NCI-H2227 (cell line): ENCODE data around the gene MTA1.
A peak's percentile ranks its signal among the peaks of the same experiment; 100 is the strongest.

Experiments
- DNase-seq: peaks from one replicate; lab custom pipeline; 2025; ENCODE audit not compliant: unreplicated experiment; lab: John Stamatoyannopoulos, UW

Gene MTA1

DNA sequence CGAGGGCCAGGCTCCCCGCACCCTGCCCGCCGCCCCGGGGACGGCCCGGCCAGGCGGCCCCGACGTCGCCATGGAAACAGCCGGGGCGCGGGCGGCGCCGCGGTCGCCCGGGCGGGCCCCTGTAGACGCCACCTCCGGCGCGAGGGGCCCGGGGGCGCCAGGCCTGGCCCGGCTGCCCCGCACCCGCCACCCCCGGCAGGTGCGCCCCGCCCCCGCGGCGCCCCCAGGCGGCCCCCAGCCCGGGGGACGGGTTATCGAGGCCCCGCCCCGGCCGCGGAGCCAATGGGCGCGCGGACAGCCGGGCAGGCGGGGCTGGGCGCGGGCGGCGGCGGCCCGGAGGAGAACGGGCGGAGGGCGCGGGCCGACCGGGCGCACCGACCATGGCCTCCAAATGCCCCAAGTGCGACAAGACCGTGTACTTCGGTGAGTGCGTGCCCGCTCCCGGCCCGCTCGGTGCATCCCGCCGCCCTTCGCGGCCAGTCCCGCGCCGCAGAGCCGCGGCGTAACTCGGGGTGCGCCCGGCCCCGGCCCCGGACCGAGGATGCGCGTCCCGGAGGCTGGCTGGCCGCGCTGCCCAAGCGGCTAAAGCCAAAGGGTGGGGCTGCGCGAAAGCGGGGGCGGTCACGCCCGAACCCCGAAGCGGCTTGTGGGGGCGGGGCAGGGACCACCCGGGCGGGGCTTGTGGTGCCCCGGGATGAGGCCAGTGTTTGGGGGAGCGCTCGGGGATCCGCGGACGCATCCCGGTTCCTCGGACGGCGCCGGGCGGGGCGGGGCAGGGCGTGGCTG, 55.0 kb downstream of the MTA1 start, which contains the start of gene CRIP2:
Gene CRIP2, plus strand, starts transcription at position 339 of the 786 bp plus-strand sequence. Its CDS starts 42 bp downstream, at position 381.
- peak; percentile 87 for DNase-seq

GRCh38 chr14:105475269-105476096, 55.9 kb downstream of the MTA1 start:
- no peak for DNase-seq

GRCh38 chr14:105476097-105476830, 56.6 kb downstream of the MTA1 start:
- DNase-seq, result peak; percentile 29

DNA sequence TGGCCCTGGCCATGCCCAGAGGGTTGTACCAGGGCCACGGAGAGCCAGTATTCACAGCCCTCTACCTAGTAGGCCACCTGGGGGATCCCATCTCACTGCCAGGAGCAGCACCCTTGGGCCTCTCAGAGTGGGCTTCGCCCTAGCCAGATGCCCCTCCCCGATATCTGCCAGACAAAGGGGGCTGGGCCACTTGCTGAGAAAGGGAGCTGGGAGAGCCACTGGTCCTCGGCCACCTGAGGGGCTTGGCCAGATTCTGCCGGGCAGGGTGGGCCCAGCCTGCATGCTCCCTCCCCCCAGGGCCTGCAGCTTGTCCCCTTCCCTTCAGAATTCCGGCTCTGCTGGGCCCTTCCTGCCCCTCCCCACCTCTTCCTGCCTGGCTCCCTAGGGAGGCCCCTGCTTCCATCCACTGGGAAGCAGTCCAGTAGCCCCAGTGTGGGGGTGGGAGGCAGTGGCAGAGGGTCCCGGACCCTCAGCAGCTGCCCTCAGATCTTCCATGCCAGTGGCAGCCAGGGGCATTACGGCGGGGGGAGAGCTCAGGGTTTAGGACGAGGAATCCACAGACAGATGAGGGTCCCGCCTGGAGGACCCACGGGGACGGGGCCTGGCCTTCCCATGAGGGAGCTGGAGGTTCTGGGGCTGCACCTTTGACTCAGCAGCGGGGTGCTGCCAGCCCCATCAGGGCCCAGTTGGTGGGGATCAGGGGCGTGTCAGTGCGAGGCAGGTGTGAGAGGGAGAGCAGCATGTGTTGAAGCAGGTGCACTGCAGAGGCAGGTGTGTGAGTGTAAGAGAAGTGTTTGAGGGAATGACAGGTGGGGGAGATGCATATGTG, 57.4 kb downstream of the MTA1 start:
- DNase-seq, result no peak

- DNase-seq, result no peak
Measured at GRCh38 chr14:105477660-105478397, 58.2 kb downstream of the MTA1 start.

DNA sequence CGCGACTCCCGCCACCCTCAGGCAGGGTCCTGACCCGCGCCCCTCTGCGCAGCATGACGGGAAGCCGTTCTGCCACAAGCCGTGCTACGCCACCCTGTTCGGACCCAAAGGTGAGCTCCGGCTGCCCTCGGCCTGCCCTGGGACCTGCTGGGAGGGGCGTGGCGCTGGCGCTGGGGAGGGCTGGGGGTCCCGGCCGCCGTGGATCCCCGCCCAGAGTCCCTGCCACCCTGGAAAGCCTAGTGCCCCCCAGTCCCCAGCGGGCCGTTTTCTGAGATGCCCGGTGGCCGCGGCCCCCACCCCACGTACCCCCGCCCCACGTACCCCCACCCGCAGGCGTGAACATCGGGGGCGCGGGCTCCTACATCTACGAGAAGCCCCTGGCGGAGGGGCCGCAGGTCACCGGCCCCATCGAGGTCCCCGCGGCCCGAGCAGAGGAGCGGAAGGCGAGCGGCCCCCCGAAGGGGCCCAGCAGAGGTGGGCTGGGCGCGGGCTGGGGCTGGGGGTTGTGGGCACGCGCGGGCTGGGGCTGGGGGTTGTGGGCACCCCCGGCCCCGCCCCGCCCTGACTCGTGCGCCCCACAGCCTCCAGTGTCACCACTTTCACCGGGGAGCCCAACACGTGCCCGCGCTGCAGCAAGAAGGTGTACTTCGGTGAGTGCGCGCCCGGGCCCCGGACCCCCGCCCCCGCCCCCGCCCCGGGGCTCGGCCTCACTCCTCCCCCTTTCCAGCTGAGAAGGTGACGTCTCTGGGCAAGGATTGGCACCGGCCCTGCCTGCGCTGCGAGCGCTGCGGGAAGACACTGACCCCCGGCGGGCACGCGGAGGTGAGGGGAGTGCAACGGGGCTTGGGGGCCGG, 59.0 kb downstream of the MTA1 start:
- no peak for DNase-seq

GRCh38 chr14:105479431-105480158, 60.0 kb downstream of the MTA1 start:
- DNase-seq, result no peak

DNA sequence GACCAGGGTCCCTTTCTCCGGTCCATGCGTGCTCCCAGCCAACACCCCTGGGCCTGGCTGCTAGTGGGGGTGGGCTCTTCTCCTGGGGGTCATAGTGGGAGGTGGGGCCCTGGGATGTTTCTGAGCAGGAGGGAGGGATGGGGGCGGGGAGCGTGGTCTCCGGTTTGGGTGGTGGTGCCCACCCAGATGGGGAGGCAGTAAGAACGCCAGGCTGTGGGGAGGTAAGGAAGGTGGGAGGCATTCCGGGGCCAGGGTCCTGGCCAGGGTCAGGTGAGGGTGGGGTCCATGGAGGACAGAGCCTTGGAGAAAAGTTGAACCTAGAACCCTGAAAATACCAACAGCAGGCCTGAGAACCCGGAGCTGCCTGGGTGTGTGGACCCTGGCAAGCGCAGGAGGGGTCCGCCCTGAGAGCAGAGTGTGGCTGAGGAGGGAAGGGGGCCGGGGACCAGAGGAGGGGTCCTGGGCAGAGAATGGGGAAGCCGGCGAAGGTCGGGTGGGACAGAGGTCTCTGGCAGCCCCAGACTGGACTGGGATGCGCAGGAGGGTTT, 60.6 kb downstream of the MTA1 start:
- no peak for DNase-seq

GRCh38 chr14:105480807-105481801, 61.5 kb downstream of the MTA1 start:
- peak; percentile 91 for DNase-seq

GRCh38 chr14:105481886-105482457, 62.3 kb downstream of the MTA1 start:
- peak; percentile 93 for DNase-seq

DNA sequence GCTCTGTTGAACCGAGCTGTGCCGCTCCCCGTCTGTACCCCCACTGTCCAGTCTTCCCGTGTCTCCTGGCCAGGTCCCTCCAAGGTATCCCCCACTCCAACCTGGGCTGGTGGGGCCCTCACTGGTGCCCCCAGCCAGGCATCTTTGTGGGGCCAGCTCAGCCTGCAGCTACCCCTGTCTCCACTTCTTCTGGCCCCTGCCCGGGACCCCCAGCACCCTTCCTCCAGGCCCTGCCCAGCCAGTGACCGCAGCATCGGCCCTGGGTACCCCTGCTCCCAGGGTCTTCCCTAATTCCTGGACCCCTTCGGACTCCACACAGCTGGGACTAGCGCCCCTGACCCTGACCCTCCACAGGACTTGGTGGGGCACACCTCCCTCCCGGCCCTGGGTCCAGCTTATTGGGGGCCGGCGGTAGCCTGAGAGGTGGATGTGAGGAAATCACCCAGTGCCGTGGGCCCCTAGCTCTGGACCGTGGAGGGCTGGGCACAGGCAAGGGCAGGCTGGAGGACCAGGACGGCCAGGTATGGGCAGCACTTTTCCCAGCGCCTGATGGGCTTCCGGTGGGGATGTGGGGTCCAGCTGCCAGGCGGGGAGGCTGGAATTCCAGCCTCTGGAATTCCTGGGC, 63.0 kb downstream of the MTA1 start:
- no peak for DNase-seq

DNA sequence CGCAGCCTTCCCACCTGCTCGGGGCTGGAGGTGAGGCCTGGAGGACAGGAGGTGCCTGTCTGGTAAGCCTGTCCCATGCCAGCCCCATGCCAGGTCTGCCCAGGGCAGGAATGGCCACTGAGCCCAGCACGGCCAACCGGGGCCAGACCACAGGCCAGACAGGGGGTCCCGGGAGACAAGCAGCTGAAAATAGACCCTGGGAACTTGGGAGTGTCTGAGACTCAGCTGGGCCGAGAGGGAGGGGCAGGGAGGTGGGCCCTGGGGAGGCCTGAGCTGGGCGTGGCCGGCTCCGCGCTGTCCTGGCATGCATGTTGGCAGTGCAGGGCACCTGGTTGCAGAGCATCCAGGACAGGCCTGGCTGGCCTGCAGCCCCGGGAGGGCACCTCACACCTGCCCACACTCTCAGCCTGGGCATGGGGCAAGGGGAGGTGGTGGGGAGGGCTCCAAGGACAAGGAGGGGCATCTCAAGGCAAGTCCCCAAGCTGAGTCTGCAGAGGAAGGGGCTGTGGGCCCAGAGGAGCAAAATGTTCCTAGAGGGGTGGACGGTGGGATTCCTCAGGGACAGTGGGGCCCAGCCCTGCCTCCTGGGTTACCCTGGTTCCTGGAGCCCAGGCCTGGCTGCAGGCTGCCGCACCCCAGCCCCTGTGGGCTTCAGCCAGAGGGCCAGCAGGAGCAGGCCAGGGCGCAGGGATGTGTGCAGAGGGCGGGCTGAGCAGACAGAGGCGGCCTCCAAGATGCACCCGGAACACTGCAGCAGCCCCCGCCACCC, 63.9 kb downstream of the MTA1 start:
- no peak for DNase-seq

DNA sequence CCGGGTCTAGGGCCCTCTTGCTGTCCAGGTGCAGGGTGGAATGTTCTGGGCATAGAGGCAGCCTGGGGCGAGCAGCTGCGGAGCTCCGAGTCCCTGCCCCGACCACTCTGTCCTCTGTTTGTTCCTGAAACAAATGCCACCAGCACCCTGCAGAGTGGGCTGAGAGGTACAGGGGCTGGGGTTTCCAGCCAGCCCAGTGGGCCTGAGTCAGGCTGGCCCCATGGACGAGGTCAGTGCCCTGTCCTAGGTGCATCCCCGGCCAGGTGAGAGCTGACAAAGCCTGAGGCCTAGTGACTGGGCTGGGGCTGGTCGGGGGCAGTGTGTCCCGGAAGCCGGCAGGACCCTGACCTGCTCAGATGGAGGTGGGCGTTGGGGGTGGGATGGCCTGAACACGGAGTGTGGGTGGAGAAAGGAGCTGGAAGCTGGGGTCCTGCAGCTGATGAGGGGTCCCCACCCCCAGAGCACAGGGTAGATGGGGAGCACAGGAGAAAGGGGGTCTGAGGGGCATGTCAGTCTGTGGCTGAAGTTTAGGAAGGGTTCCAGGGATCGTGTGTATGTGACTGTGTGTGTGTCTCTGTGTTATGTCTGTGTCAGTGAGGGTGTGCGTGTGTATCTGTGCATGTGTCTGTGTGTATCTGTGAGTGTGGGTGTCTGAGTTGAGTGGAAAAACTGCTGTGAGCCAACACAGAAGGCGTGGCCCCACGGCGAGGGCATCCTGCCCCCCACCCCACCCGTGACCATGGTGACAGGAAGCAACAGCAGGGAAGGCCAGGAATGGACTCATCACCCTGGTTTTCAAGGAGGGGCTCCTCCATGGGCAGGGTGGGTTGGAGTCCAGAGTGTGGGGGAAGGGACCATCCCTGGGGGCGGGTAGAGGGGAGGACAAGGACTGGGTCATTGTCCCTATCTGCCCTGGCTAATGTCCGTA, 64.7 kb downstream of the MTA1 start:
- DNase-seq, result no peak

GRCh38 chr14:105484997-105485393, 65.4 kb downstream of the MTA1 start:
- no peak for DNase-seq
